GM12864 (cell line): ENCODE results near the gene TIFAB.

ENCODE experiments used
- DNase-seq: peaks from one replicate; pipeline ENCODE4 v3.0.0-alpha.2; 2011; ENCODE audit warnings: low read depth
- H3K4me3 ChIP-seq: 2 replicates; pipeline ENCODE4 v1.5.1; 2011; ENCODE audit warnings: mild to moderate bottlenecking, low read depth, low read length, control low read depth
- TF ChIP-seq, protein P1 (sequence below): IDR thresholded peaks from 2 replicates; pipeline ENCODE4 v1.5.1; 2011; ENCODE audit warnings: low read depth, mild to moderate bottlenecking, moderate library complexity, low read length, control low read depth, inconsistent platforms; ENCODE audit errors: missing control alignments

TIFAB gene

DNA sequence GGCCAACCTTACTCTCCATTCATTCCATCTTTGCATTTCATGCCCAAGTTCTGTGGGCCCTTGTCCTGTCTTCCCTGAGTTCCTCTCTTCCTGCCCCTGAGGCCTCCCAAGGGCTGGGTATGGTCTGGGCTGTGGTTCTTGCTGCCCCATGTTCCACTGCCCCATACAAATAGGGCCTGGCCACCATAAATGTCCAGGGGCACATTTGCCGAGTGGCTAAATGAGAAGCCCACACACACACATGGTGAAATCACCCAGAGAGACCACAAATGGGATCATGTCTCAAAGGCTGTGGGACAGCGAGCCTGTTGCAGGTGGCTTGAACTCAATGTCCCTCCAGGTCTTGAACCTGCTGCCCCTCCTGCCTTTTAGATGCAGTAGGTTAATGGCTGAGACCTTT, 1.2 kb downstream of the TIFAB start:
- TF ChIP-seq, protein P1, sequence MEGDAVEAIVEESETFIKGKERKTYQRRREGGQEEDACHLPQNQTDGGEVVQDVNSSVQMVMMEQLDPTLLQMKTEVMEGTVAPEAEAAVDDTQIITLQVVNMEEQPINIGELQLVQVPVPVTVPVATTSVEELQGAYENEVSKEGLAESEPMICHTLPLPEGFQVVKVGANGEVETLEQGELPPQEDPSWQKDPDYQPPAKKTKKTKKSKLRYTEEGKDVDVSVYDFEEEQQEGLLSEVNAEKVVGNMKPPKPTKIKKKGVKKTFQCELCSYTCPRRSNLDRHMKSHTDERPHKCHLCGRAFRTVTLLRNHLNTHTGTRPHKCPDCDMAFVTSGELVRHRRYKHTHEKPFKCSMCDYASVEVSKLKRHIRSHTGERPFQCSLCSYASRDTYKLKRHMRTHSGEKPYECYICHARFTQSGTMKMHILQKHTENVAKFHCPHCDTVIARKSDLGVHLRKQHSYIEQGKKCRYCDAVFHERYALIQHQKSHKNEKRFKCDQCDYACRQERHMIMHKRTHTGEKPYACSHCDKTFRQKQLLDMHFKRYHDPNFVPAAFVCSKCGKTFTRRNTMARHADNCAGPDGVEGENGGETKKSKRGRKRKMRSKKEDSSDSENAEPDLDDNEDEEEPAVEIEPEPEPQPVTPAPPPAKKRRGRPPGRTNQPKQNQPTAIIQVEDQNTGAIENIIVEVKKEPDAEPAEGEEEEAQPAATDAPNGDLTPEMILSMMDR: no peak
- no peak for DNase-seq
- no peak overlapping the region for H3K4me3 ChIP-seq

GRCh38 chr5:135450336-135450735, 1.8 kb downstream of the TIFAB start:
- H3K4me3 ChIP-seq: no peak overlapping the region
- DNase-seq: no peak
- TF ChIP-seq, protein P1: no peak

DNA sequence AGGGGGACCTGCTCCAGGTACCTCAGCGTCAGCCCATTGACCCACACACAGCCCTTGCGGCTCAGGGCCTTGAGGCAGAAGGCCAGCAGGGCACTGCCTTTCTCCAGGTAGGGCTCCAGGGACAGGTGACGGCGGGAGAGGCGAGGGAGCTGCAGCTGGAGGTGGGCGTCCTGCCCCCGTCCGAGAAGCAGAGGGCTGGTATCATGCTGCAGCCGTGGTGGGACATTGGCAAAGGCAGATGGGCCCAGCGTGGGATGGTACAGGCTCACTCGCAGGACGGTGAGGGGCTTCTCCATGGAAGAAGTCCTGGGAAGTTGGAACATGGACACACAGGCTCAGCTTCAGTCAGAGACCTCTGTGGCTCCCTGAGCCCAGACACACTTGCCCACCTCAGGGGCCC, 2.5 kb downstream of the TIFAB start:
- TF ChIP-seq, protein P1: no peak
- DNase-seq: no peak
- H3K4me3 ChIP-seq: no peak overlapping the region

- TF ChIP-seq, protein P1: no peak
- no peak for DNase-seq
- no peak overlapping the region for H3K4me3 ChIP-seq
Observed at GRCh38 chr5:135448791-135449507, 3.2 kb downstream of the TIFAB start.

DNA sequence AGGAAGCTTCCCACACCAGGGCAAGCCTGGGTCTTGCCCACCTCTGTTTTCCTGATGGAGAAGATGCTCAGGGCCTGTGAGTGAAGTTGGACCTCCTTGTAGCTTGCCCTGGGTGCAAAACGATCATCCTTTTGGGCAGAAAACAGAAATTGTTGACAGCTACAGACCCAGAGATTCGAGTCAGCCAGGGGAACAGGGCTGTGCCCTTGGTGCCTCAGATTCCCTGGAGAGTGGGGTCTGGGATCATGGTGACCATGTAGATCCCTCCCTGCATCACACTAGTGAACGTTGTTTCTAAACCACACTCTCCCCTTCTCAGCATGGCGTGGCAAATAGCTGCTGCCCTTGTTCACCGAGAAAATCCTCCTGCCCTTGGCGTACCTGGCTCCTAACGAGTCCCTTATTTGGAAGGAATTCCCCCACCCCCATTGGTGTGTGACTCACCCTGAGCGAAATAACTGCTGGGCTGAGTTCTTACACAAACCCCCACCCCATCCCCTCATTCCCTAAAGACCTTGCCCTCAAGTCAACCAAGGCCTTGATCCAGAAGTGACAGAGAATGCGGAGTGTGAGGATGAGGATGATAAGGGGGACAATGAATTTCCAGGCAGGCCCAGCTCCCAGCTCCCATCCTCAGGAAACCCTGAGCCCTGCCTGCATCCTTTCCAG, 3.9 kb downstream of the TIFAB start:
- TF ChIP-seq, protein P1: no peak
- DNase-seq: no peak
- no peak overlapping the region for H3K4me3 ChIP-seq

DNA sequence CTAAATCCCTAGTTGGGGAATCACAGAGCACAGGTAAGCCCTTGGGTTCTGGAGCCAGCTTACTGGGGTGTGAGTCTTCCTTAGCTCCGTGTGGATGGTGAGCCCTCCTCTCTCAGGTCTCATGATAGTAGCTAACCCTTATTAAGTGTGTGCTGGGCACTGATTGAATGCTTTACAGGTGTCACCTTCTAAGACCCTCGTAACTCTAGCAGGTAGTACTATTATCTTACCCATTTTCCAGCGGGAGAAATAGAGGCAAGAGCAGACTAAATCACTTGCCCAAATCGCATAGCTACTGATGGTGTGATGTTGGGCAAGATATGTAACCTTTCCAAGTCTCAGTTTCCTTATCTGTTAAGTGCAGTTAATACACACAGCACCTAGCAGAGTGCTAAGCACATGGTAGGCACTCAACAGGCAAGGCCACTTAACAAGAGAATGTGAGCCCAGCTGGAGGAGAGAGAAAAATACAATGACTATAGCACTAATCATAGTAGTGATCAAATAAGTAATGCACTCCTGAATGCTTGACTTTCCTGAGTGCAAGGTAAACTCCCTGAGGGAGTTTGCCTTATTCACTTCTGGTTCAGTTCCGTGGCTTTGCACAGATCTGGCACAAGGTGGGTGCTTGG, 4.7 kb downstream of the TIFAB start, which contains the start of gene DCANP1:
Gene DCANP1 (minus strand): TSS at position 51 of the 632 bp plus-strand sequence. CDS start 240 bp downstream, outside the sequence.
- TF ChIP-seq, protein P1: no peak
- no peak within 1 kb of the TSS for H3K4me3 ChIP-seq
- DNase-seq: no peak

- TF ChIP-seq, protein P1: no peak
- no peak overlapping the region for H3K4me3 ChIP-seq
- DNase-seq: no peak
Observed at GRCh38 chr5:135446615-135447014, 5.5 kb downstream of the TIFAB start.
